Stimulated activated naive B cell treated with anti-CD40 and anti-IgM and Interleukin-4, amounts not matched to agents 10 μg/mL and 1 μg/mL and 100 μg/mL, for 72 hours (primary cell): ENCODE measurements around the gene DUOX1.

Experiments used
- ATAC-seq, 2 donors: fragments of 150-1000 bp; cut with Tn5 transposase; replicated peaks; 2 replicates each; pipeline ENCODE4 v1.10.0; 2021; ENCODE audit warnings: moderate library complexity in 1 of 2
- DNase-seq: peaks from one replicate; pipeline ENCODE4 v3.0.0; 2021
- H3K27ac Mint-ChIP-seq: one replicate; pipeline ENCODE4 v1.8.0; 2022; ENCODE audit warnings: mild to moderate bottlenecking, mixed read lengths
- H3K27me3 Mint-ChIP-seq, 2 donors: one replicate each; pipeline ENCODE4 v1.8.0; 2022; ENCODE audit warnings: mixed read lengths in 2 of 2
- H3K36me3 Mint-ChIP-seq, 2 donors: one replicate each; pipeline ENCODE4 v1.8.0; 2022; ENCODE audit warnings: mixed read lengths in 2 of 2, mild to moderate bottlenecking in 1 of 2
- H3K4me1 Mint-ChIP-seq, 2 donors: one replicate each; pipeline ENCODE4 v1.8.0; 2022; ENCODE audit warnings: mixed read lengths in 2 of 2, mild to moderate bottlenecking in 1 of 2
- H3K4me3 Mint-ChIP-seq, 2 donors: one replicate each; pipeline ENCODE4 v1.8.0; 2022; ENCODE audit warnings: mild to moderate bottlenecking in 2 of 2, mixed read lengths in 2 of 2, moderate library complexity in 1 of 2
- H3K9me3 Mint-ChIP-seq, 2 donors: one replicate each; pipeline ENCODE4 v1.8.0; 2022; ENCODE audit warnings: mixed read lengths in 2 of 2, mild to moderate bottlenecking in 1 of 2

Gene DUOX1

GRCh38 chr15:45150997-45151396 lies 21.2 kb downstream of the DUOX1 start:
- no peaks in the 10 kb centered on the region for H3K4me1 Mint-ChIP-seq
- H3K9me3 Mint-ChIP-seq: no peaks in the 10 kb centered on the region
- H3K27ac Mint-ChIP-seq: no peak overlapping the region
- ATAC-seq (no peak), DNase-seq (no peak)
- H3K36me3 Mint-ChIP-seq: peaks cover 8 to 10% of the 10 kb centered on the region in 2 donors
- H3K27me3 Mint-ChIP-seq: no peaks in the 10 kb centered on the region
- no peak overlapping the region for H3K4me3 Mint-ChIP-seq

- ATAC-seq: no peak
- Mint-ChIP-seq H3K27ac (peak overlapping the region; percentile 25), H3K9me3 (no peaks in the 10 kb centered on the region)
Measured at GRCh38 chr15:45151998-45152828, 22.4 kb downstream of the DUOX1 start.

GRCh38 chr15:45155739-45156138 lies 25.9 kb downstream of the DUOX1 start:
- no peak for ATAC-seq
- Mint-ChIP-seq H3K36me3 (peaks cover 14 to 17% of the 10 kb centered on the region in 2 donors), H3K27me3 (no peaks in the 10 kb centered on the region), H3K27ac (no peak overlapping the region), H3K4me3 (no peak overlapping the region), H3K9me3 (no peaks in the 10 kb centered on the region), H3K4me1 (peaks cover 5 to 6% of the 10 kb centered on the region in 2 donors)
- DNase-seq: no peak

More at GRCh38 chr15:45151998-45152828, 22.4 kb downstream of the DUOX1 start:
- Mint-ChIP-seq H3K4me3 (peak overlapping the region in 1 of 2 donors; percentile 37), H3K27me3 (no peaks in the 10 kb centered on the region), H3K4me1 (no peaks in the 10 kb centered on the region), H3K36me3 (peaks cover 8 to 12% of the 10 kb centered on the region in 2 donors)
- no peak for DNase-seq

GRCh38 chr15:45156744-45157455 lies 27.1 kb downstream of the DUOX1 start:
- Mint-ChIP-seq H3K9me3 (no peaks in the 10 kb centered on the region), H3K36me3 (peaks cover 16 to 18% of the 10 kb centered on the region in 2 donors), H3K4me3 (no peak overlapping the region), H3K27me3 (no peaks in the 10 kb centered on the region), H3K4me1 (peaks cover 5 to 6% of the 10 kb centered on the region in 2 donors), H3K27ac (no peak overlapping the region)
- DNase-seq: no peak
- no peak for ATAC-seq

GRCh38 chr15:45157974-45158373 lies 28.2 kb downstream of the DUOX1 start:
- peaks cover 10 to 11% of the 10 kb centered on the region in 2 donors for H3K36me3 Mint-ChIP-seq
- no peak for DNase-seq
- H3K27ac Mint-ChIP-seq: no peak overlapping the region

GRCh38 chr15:45161666-45162065 lies 31.9 kb downstream of the DUOX1 start:
- no peak overlapping the region for H3K4me3 Mint-ChIP-seq
- peaks cover 8 to 11% of the 10 kb centered on the region in 2 donors for H3K36me3 Mint-ChIP-seq
- H3K27ac Mint-ChIP-seq: no peak overlapping the region
- H3K9me3 Mint-ChIP-seq: no peaks in the 10 kb centered on the region
- H3K4me1 Mint-ChIP-seq: peaks cover 24 to 40% of the 10 kb centered on the region in 2 donors
- ATAC-seq: no peak
- no peaks in the 10 kb centered on the region for H3K27me3 Mint-ChIP-seq
- DNase-seq: no peak

More at GRCh38 chr15:45157974-45158373, 28.2 kb downstream of the DUOX1 start:
- Mint-ChIP-seq H3K4me3 (no peak overlapping the region), H3K4me1 (peaks cover 9 to 11% of the 10 kb centered on the region in 2 donors), H3K27me3 (no peaks in the 10 kb centered on the region), H3K9me3 (no peaks in the 10 kb centered on the region)
- ATAC-seq: no peak

- ATAC-seq (peak; percentile 28 to 41), DNase-seq (peak; percentile 46)
- no peak overlapping the region for H3K4me3 Mint-ChIP-seq
- H3K27ac Mint-ChIP-seq: peak overlapping the region; percentile 68
- H3K4me1 Mint-ChIP-seq: peaks cover 25 to 47% of the 10 kb centered on the region in 2 donors
- H3K27me3 Mint-ChIP-seq: no peaks in the 10 kb centered on the region
- H3K9me3 Mint-ChIP-seq: no peaks in the 10 kb centered on the region
- H3K36me3 Mint-ChIP-seq: peaks cover 8 to 11% of the 10 kb centered on the region in 2 donors
Measured at GRCh38 chr15:45162771-45163507, 33.1 kb downstream of the DUOX1 start.

- Mint-ChIP-seq H3K4me3 (no peak overlapping the region), H3K27ac (peak overlapping the region; percentile 31), H3K9me3 (no peaks in the 10 kb centered on the region), H3K4me1 (peaks cover 27 to 53% of the 10 kb centered on the region in 2 donors), H3K27me3 (no peaks in the 10 kb centered on the region), H3K36me3 (peaks cover 8 to 11% of the 10 kb centered on the region in 2 donors)
- ATAC-seq (no peak), DNase-seq (no peak)
Measured at GRCh38 chr15:45163508-45163856, 33.7 kb downstream of the DUOX1 start.

GRCh38 chr15:45164914-45165313 lies 35.1 kb downstream of the DUOX1 start:
- peak overlapping the region; percentile 87 for H3K27ac Mint-ChIP-seq
- ATAC-seq (no peak), DNase-seq (no peak)
- peaks cover 32 to 62% of the 10 kb centered on the region in 2 donors for H3K4me1 Mint-ChIP-seq
- peak overlapping the region in 1 of 2 donors; percentile 75 for H3K4me3 Mint-ChIP-seq
- no peaks in the 10 kb centered on the region for H3K27me3 Mint-ChIP-seq
- no peaks in the 10 kb centered on the region for H3K9me3 Mint-ChIP-seq
- H3K36me3 Mint-ChIP-seq: peaks cover 7 to 11% of the 10 kb centered on the region in 2 donors

- Mint-ChIP-seq H3K4me1 (peaks cover 34 to 66% of the 10 kb centered on the region in 2 donors), H3K9me3 (no peaks in the 10 kb centered on the region), H3K27me3 (no peaks in the 10 kb centered on the region), H3K4me3 (peak overlapping the region; percentile 75 to 81), H3K36me3 (peaks cover 4 to 7% of the 10 kb centered on the region in 2 donors), H3K27ac (peak overlapping the region; percentile 87)
- DNase-seq (no peak), ATAC-seq (no peak)
Measured at GRCh38 chr15:45165536-45165935, 35.7 kb downstream of the DUOX1 start.

- Mint-ChIP-seq H3K27ac (peak overlapping the region; percentile 91), H3K4me1 (peaks cover 33 to 66% of the 10 kb centered on the region in 2 donors), H3K9me3 (no peaks in the 10 kb centered on the region), H3K27me3 (no peaks in the 10 kb centered on the region), H3K36me3 (peaks cover 8 to 11% of the 10 kb centered on the region in 2 donors), H3K4me3 (peak overlapping the region; percentile 81)
- DNase-seq (peak; percentile 86), ATAC-seq (peak; percentile 93 to 94)
Measured at GRCh38 chr15:45166834-45167630, 37.2 kb downstream of the DUOX1 start.

- ATAC-seq (no peak), DNase-seq (no peak)
- peak overlapping the region; percentile 91 for H3K27ac Mint-ChIP-seq
- H3K4me1 Mint-ChIP-seq: peaks cover 32 to 63% of the 10 kb centered on the region in 2 donors
- peaks cover 8 to 16% of the 10 kb centered on the region in 2 donors for H3K36me3 Mint-ChIP-seq
- H3K9me3 Mint-ChIP-seq: no peaks in the 10 kb centered on the region
- H3K4me3 Mint-ChIP-seq: peak overlapping the region; percentile 81
- H3K27me3 Mint-ChIP-seq: no peaks in the 10 kb centered on the region
Measured at GRCh38 chr15:45167631-45168205, 37.9 kb downstream of the DUOX1 start.

- Mint-ChIP-seq H3K27ac (no peak overlapping the region), H3K36me3 (peaks cover 10 to 22% of the 10 kb centered on the region in 2 donors), H3K27me3 (no peaks in the 10 kb centered on the region), H3K4me3 (no peak overlapping the region), H3K9me3 (no peaks in the 10 kb centered on the region), H3K4me1 (peaks cover 30 to 57% of the 10 kb centered on the region in 2 donors)
- ATAC-seq (no peak), DNase-seq (no peak)
Measured at GRCh38 chr15:45168286-45168685, 38.5 kb downstream of the DUOX1 start.
